Hepatocyte (in vitro differentiated cells): ENCODE measurements around the gene SYT7.

Source experiments
- EZH2phosphoT487 ChIP-seq: fragments of 200-600 bp; sonication (generic); IDR thresholded peaks from one replicate; pipeline ENCODE4 v1.6.1; 2018; ENCODE audit warnings: antibody characterized with exemption, mild to moderate bottlenecking, low read depth, moderate library complexity; ENCODE audit not compliant: unreplicated experiment, severe bottlenecking
- TF ChIP-seq, protein P1 (sequence below): fragments of 200-600 bp; sonication (generic); IDR thresholded peaks from 2 replicates; pipeline ENCODE4 v1.5.1; 2016; ENCODE audit warnings: antibody characterized with exemption, mild to moderate bottlenecking; ENCODE audit not compliant: poor library complexity

DNA sequence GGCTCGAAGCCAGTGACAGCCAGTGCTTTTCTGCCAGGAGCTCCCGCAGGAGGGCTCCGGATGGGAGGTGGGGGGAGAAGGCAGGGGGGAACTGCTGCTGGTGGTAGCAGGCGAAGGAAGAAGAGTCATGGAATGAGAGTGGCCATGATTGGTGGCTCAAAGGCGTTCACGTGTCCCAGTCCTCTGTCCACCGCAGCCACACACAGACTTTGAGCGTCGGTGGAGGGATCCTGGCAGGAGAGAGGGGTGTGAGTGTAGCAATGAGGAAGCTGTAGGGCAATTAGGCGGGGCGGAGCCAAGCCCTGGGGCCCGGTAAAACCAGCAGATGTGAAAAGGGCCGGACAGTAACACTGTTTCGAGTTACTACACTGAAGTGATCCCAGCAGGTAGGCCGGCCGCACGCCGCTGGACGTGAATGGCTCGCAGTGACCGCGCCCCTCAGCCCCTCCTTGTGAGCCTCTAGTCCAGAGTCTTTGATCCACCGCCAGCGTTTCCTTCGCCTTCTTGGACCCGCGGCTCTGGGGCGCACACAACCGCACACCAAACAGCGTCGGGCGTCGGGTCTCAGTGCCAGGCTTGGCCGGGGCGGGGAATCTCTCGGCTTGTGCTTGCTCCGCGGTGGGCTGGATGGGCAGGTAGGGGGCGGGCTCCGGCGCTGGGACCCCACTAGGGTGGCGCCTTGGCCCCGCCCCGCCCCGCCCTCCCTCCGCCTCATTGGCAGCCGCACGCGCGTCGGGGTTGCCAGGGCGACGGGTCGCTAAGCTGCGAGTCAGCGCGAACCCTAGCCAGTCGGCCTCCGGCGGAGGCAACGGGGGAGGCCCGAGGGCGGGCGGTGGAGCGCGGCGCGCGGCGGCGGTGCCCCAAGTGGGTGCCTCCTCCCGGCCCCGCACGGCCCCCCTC lies 72.7 kb downstream of the SYT7 start, which contains the start of gene LRRC10B:
- TF ChIP-seq, protein P1, sequence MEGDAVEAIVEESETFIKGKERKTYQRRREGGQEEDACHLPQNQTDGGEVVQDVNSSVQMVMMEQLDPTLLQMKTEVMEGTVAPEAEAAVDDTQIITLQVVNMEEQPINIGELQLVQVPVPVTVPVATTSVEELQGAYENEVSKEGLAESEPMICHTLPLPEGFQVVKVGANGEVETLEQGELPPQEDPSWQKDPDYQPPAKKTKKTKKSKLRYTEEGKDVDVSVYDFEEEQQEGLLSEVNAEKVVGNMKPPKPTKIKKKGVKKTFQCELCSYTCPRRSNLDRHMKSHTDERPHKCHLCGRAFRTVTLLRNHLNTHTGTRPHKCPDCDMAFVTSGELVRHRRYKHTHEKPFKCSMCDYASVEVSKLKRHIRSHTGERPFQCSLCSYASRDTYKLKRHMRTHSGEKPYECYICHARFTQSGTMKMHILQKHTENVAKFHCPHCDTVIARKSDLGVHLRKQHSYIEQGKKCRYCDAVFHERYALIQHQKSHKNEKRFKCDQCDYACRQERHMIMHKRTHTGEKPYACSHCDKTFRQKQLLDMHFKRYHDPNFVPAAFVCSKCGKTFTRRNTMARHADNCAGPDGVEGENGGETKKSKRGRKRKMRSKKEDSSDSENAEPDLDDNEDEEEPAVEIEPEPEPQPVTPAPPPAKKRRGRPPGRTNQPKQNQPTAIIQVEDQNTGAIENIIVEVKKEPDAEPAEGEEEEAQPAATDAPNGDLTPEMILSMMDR: no peak
- no peak for TF ChIP-seq EZH2phosphoT487
